ENCODE data around the gene RSL1D1.

RSL1D1 gene

GRCh38 chr16:11870399-11870798 lies 19.1 kb upstream of the RSL1D1 start:
- DNase-seq (ENCODE audit: extremely low read depth, low read depth), result no peak
- TF ChIP-seq CTCF (IDR thresholded peaks at IDR 0.05; ENCODE audit: low read depth, low read length), result no peak

GRCh38 chr16:11869353-11870228 lies 18.2 kb upstream of the RSL1D1 start:
- no peak for TF ChIP-seq CTCF (IDR thresholded peaks at IDR 0.05; ENCODE audit: low read depth, low read length)
- no peak for DNase-seq (ENCODE audit: extremely low read depth, low read depth)

GRCh38 chr16:11868412-11868980 lies 17.2 kb upstream of the RSL1D1 start:
- TF ChIP-seq CTCF (IDR thresholded peaks at IDR 0.05; ENCODE audit: low read depth, low read length), result no peak
- DNase-seq (ENCODE audit: extremely low read depth, low read depth), result no peak

GRCh38 chr16:11862489-11862888 lies 11.1 kb upstream of the RSL1D1 start:
- no peak for DNase-seq (ENCODE audit: extremely low read depth, low read depth)
- TF ChIP-seq CTCF (IDR thresholded peaks at IDR 0.05; ENCODE audit: low read depth, low read length), result no peak

- no peak for TF ChIP-seq CTCF (IDR thresholded peaks at IDR 0.05; ENCODE audit: low read depth, low read length)
Observed at GRCh38 chr16:11857161-11857560, 5.8 kb upstream of the RSL1D1 start.

GRCh38 chr16:11852092-11852809 lies 909 bp upstream of the RSL1D1 start:
- DNase-seq (ENCODE audit: extremely low read depth, low read depth), result no peak
- no peak for TF ChIP-seq CTCF (IDR thresholded peaks at IDR 0.05; ENCODE audit: low read depth, low read length)

More at GRCh38 chr16:11857161-11857560, 5.8 kb upstream of the RSL1D1 start:
- DNase-seq (ENCODE audit: extremely low read depth, low read depth), result no peak

- DNase-seq (ENCODE audit: extremely low read depth, low read depth), result no peak
- TF ChIP-seq CTCF (IDR thresholded peaks at IDR 0.05; ENCODE audit: low read depth, low read length), result no peak
Observed at GRCh38 chr16:11848842-11849241, 2.5 kb downstream of the RSL1D1 start.
